HepG2 (cell line): ENCODE measurements around the gene BFSP1. TPM values are rescaled to one million over a fixed set of nuclear protein-coding genes. Genes with fewer than 3 reads are reported as not detected.
A peak's percentile ranks its signal among the peaks of the same experiment; 100 is the strongest.

ENCODE experiments used
- HNF4G ChIP-seq, 2 experiments: sonication (generic) in 1 of 2; formaldehyde crosslinking in 1 of 2; IDR thresholded peaks; 2 replicates each; pipeline versions ENCODE4 v1.4.0 to v1.6.1; 2011 to 2020; ENCODE audit warnings: borderline replicate concordance in 2 of 2, low read depth in 2 of 2, mild to moderate bottlenecking in 2 of 2, low read length in 1 of 2, missing genetic modification reagents in 1 of 2, moderate library complexity in 1 of 2
- MEF2D ChIP-seq: sonication (generic); formaldehyde crosslinking; IDR thresholded peaks from 2 replicates; pipeline ENCODE4 v1.5.1; 2020; ENCODE audit warnings: mild to moderate bottlenecking, missing genetic modification reagents
- SOX5 ChIP-seq: IDR thresholded peaks from 2 replicates; pipeline ENCODE4 v1.6.1; 2016; ENCODE audit warnings: borderline replicate concordance
- ZNF282 ChIP-seq: fragments of 450-650 bp; IDR thresholded peaks from 2 replicates; pipeline ENCODE4 v1.6.1; 2018; ENCODE audit not compliant: partially characterized antibody
- ZNF362 ChIP-seq: sonication (generic); formaldehyde crosslinking; IDR thresholded peaks from 2 replicates; pipeline ENCODE4 v1.4.0; 2020; ENCODE audit warnings: missing genetic modification reagents, mild to moderate bottlenecking, borderline replicate concordance
- ZNF382 ChIP-seq: sonication (generic); formaldehyde crosslinking; IDR thresholded peaks from 2 replicates; pipeline ENCODE4 v1.5.0; 2020; ENCODE audit warnings: missing genetic modification reagents, mild to moderate bottlenecking, borderline replicate concordance
- ZNF451 ChIP-seq: sonication (generic); formaldehyde crosslinking; IDR thresholded peaks from 2 replicates; pipeline ENCODE4 v1.5.0; 2020; ENCODE audit warnings: mild to moderate bottlenecking, missing genetic modification reagents
- ZNF614 ChIP-seq: IDR thresholded peaks from 2 replicates; pipeline ENCODE4 v1.6.1; 2018; ENCODE audit warnings: missing biosample characterization, missing genetic modification reagents, inconsistent platforms, borderline replicate concordance
- ZNF841 ChIP-seq: sonication (generic); formaldehyde crosslinking; IDR thresholded peaks from 2 replicates; pipeline ENCODE4 v1.8.1; 2023; ENCODE audit warnings: missing genetic modification reagents, borderline replicate concordance
- ZSCAN20 ChIP-seq: sonication (generic); formaldehyde crosslinking; IDR thresholded peaks from 2 replicates; pipeline ENCODE4 v1.4.0; 2020; ENCODE audit warnings: missing genetic modification reagents, mild to moderate bottlenecking, borderline replicate concordance
- polyA plus RNA-seq, 8 experiments: library from polyadenylated mRNA; depleted of rRNA in 3 of 8; stranded (reverse) in 7 of 8; unstranded in 1 of 8; fragments of >200 nt; fragmentation: Illumina TruSeq in 4 of 8; extraction: Trizol in 4 of 8; gene quantifications; 2 replicates each; pipeline versions ENCODE4 v1.2.1 to v1.2.3, GENCODE V29; 2011 to 2016; ENCODE audit warnings: low read depth in 4 of 8, missing spikeins in 1 of 8, mixed read lengths in 1 of 8; ENCODE audit not compliant: insufficient read depth in 1 of 8
- total RNA-seq, 5 experiments: library from RNA; depleted of rRNA; stranded (reverse); fragments of >200 nt; fragmentation: Illumina TruSeq; extraction: Trizol; gene quantifications; 2 replicates each; pipeline ENCODE4 v1.2.3, GENCODE V29; 2016; ENCODE audit warnings: low read depth in 1 of 5
- TF ChIP-seq, protein P1 (sequence below): sonication (generic); formaldehyde crosslinking; IDR thresholded peaks from 2 replicates; pipeline ENCODE4 v1.5.0; 2020; ENCODE audit warnings: missing genetic modification reagents

Gene BFSP1
- total and polyA plus RNA-seq, 2 of the 13 experiments (the other 11 are each of a cell fraction or from before 2014, with no cell fraction given), result 0.22 to 0.26 TPM

GRCh38 chr20:17558154-17558940, 27.2 kb upstream of the BFSP1 start (continued):
- TF ChIP-seq ZNF451 (CRISPR knock-in tag), result no peak
- no peak for TF ChIP-seq SOX5
- no peak for TF ChIP-seq ZNF362
- TF ChIP-seq, protein P1, sequence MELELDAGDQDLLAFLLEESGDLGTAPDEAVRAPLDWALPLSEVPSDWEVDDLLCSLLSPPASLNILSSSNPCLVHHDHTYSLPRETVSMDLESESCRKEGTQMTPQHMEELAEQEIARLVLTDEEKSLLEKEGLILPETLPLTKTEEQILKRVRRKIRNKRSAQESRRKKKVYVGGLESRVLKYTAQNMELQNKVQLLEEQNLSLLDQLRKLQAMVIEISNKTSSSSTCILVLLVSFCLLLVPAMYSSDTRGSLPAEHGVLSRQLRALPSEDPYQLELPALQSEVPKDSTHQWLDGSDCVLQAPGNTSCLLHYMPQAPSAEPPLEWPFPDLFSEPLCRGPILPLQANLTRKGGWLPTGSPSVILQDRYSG (CRISPR knock-in tag), result no peak
- TF ChIP-seq MEF2D (CRISPR knock-in tag), result no peak
- TF ChIP-seq ZNF841, result no peak
- TF ChIP-seq HNF4G (IDR thresholded peaks at IDR 0.05; ENCODE audit: borderline replicate concordance, low read depth, low read length), result no peak
- no peak for TF ChIP-seq HNF4G (CRISPR knock-in tag; IDR thresholded peaks at IDR 0.05; ENCODE audit: borderline replicate concordance, low read depth)
- TF ChIP-seq ZNF614, result 0 out of 2 replicates have a peak, but pooled peaks have one; percentile 25
- TF ChIP-seq ZSCAN20 (CRISPR knock-in tag), result no peak
- TF ChIP-seq ZNF282, result no peak
- TF ChIP-seq ZNF382, result no peak
- TF ChIP-seq, all 625 proteins: peak for 39
